ENCODE data around the gene KHDRBS2.

- TF ChIP-seq, protein P1, sequence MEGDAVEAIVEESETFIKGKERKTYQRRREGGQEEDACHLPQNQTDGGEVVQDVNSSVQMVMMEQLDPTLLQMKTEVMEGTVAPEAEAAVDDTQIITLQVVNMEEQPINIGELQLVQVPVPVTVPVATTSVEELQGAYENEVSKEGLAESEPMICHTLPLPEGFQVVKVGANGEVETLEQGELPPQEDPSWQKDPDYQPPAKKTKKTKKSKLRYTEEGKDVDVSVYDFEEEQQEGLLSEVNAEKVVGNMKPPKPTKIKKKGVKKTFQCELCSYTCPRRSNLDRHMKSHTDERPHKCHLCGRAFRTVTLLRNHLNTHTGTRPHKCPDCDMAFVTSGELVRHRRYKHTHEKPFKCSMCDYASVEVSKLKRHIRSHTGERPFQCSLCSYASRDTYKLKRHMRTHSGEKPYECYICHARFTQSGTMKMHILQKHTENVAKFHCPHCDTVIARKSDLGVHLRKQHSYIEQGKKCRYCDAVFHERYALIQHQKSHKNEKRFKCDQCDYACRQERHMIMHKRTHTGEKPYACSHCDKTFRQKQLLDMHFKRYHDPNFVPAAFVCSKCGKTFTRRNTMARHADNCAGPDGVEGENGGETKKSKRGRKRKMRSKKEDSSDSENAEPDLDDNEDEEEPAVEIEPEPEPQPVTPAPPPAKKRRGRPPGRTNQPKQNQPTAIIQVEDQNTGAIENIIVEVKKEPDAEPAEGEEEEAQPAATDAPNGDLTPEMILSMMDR (IDR thresholded peaks at IDR 0.05; ENCODE audit: extremely low read depth in 1 of 2, insufficient read depth in 1 of 2, low read depth in 1 of 2, low read length in 2 of 2), result no peak
- no peak for TF ChIP-seq POLR2A (IDR thresholded peaks at IDR 0.05; ENCODE audit: low read depth, low read length)
- TF ChIP-seq, protein P2, sequence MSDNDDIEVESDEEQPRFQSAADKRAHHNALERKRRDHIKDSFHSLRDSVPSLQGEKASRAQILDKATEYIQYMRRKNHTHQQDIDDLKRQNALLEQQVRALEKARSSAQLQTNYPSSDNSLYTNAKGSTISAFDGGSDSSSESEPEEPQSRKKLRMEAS (IDR thresholded peaks at IDR 0.05; ENCODE audit: insufficient read depth, insufficient read length), result no peak
- TF ChIP-seq JUN (IDR thresholded peaks at IDR 0.05; ENCODE audit: borderline replicate concordance, insufficient read depth, insufficient read length, low read depth), result no peak
- no peak for TF ChIP-seq EZH2 (IDR thresholded peaks at IDR 0.05; ENCODE audit: borderline replicate concordance, low read depth, low read length, severe bottlenecking)
- TF ChIP-seq POLR2AphosphoS5 (IDR thresholded peaks at IDR 0.05; ENCODE audit: insufficient read depth, low read depth, low read length), result no peak
- no peak for TF ChIP-seq MYC (IDR thresholded peaks at IDR 0.05; ENCODE audit: low read depth, low read length)
- TF ChIP-seq FOS (IDR thresholded peaks at IDR 0.05; ENCODE audit: borderline replicate concordance, insufficient read depth, low read length), result no peak
- no peak for TF ChIP-seq GATA2 (IDR thresholded peaks at IDR 0.05; ENCODE audit: insufficient read depth, insufficient read length, low read depth, low read length)
These were observed 398.6 kb downstream of the KHDRBS2 start for GRCh38 chr6:61887423-61887822.

Measured in endothelial cell of umbilical vein (primary cell).